Skeletal muscle cell (primary cell): ENCODE data around the gene MOGAT3.
A peak's percentile ranks its signal among the peaks of the same experiment; 100 is the strongest.
"Not testable (repeated sequence)": the region's sequence is repeated elsewhere in the genome, so short reads cannot be mapped to it uniquely, and the experiment has no call there.

Experiments
- DNase-seq: peaks from one replicate; pipeline ENCODE4 v3.0.0-alpha.2; 2010; ENCODE audit warnings: low read depth
- H3K4me3 ChIP-seq: 2 replicates; pipeline ENCODE4 v1.5.1; 2011; ENCODE audit warnings: low read depth, mild to moderate bottlenecking, control low read depth, low read length, moderate library complexity

The MOGAT3 gene

DNA sequence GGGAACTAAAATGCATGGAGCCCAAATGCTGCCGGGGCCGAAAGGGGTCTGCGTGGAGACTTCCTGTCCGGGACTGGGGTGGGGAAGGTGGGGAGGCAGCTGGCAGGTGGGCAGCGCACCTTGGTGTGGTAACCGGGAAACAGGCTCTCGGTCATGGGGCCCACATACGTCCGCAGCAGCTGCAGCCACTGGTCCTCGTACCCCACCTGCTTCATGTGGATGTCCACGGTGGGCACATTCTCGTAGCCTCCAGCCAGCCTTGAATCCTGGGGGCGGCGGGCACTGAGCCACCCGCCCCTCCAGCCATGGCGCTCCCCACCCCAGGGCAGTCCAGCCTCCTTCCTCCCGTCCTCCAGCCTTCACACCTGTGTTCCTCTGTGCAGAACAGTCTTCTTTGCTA is 6.6 kb upstream of the MOGAT3 start:
- no peak overlapping the region for H3K4me3 ChIP-seq
- DNase-seq: no peak

DNA sequence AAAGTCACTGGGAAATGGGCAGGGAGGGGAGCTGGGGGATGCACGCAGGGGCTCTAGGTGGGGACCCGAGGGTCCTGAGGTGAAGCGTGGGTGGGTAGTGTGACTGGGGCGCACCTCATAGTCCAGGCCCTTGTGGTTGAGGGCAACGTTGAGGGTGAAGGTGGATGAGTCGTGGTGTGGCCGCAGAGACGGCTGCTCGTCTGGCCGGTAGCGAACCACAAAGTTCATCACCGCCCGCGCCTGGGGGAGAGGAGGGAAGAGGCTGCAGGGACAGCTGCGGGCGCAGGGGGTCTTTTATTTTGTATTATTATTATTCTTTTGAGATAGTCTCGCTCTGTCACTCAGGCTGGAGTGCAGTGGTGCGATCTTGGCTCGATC is 5.8 kb upstream of the MOGAT3 start:
- DNase-seq: no peak

DNA sequence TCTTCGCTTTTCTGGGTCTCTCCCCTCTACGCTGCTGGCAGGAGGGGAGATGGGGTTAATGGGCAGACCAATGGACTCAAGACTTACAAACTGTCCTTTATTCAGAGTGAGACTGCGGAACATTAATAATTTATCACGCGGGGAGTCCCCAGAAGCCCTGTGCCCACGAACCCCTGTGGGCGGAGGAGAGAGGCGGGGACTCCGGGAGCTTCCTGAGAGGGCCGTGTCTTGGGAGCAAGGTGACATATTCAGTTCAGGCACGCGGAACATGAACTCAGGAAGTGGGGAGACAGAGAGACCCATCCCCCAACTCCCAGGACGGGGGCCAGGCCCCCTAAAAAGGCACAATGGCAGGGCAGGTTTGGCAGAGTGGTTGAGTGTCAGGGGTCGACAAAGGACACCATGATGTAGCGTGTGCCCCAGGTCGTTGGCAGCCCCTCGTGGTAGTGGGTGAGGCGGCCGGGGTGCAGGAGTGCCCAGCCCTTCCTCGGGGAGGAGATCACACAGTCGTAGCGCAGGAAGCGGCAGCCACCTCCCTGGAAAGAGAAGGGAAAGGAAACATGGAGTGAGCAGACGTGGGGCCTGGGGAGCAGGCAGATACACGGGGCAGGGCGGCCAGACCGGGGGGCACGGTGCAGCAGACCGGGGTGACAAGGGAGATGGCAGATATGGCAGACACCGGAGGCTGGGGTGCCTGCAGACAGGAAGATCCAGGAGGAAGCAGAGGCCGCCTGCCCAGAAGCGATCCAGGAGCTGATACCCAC is 5.2 kb upstream of the MOGAT3 start:
- no peak for DNase-seq

More for the DNA sequence above, 5.8 kb upstream of the MOGAT3 start:
- H3K4me3 ChIP-seq: no peak overlapping the region

GRCh38 chr7:101203740-101204738 is 3.2 kb upstream of the MOGAT3 start:
- H3K4me3 ChIP-seq, DNase-seq: not testable (repeated sequence)

More for the DNA sequence above, 5.2 kb upstream of the MOGAT3 start:
- H3K4me3 ChIP-seq: no peak overlapping the region

DNA sequence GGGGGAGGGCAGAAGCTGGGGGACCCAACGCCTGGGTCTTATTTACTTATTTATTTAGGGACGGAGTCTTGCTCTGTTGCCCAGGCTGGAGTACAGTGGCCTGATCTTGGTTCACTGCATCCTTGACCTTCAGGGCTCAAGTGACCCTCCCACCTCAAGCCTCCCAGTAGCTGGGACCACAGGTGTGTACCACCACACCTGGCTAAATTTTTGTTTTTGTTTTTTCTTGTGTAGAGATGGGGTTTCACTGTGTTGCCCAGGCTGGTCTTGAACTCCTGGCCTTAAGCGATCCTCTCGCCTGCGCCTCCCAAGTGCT is 1.7 kb upstream of the MOGAT3 start:
- no peak overlapping the region for H3K4me3 ChIP-seq
- no peak for DNase-seq

DNA sequence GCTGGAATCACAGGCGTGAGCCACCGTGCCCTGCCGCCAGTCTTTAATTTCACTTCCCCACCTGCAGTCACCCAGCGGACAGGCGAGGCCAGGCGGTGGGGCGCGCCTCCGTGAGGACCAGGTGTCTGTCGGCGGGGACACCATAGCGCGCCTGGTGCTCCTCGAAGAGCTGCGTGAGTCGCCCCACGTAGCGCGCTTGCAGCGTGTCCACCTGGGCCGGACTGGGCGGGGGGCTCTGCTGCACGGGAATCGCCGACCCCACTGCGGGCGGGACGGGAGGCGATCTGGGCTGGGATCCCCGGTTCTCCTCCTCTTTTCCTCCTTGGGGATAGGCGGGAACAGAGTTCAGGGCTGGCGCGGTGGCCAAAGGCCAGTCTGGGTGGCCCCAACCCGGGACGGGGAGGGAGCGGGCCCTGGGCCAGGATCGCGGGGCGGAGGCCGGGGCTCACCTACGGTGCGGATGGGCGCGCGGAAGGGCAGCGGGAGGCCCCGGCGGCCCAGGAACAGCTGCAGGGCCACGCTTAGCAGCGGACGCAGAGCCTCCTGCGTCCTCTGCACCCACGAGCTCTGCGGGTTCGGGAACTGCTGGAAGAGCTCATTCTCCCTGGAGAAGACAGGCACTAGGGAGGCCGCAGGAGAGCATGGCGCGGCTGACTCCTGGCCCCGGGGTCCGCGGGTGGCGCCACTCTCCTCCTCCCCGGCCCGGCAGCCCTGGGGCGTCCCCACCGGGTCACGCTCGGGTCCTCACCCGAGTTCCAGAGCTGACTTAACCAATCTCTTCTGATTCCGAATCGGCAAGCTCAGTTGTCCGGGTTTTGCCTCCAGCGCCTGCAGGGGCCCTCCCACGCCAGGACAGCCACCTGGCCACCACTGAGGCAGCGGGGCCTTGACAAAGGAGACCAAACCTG is 1.1 kb upstream of the MOGAT3 start:
- no peak for DNase-seq
- H3K4me3 ChIP-seq: peak overlapping the region; percentile 7

DNA sequence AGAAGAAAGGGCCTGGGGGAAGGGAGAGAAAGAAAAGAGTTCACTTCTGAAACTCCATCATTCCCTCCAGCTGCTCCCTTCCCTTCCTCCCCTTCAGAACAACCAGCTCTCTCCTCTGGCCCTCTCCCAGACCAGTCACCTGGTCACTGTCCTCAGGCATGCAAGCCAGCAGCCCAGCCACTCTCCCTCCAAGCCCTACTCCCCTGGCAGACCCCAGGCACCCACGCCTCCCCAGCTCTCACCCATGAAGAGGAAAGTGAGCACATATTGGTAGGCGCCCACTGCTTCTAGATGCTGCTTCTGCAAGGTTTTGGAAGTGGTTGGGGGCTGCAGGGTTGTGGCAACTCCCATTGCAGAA is 353 bp downstream of the MOGAT3 start:
- DNase-seq: no peak
- H3K4me3 ChIP-seq: no peak overlapping the region

GRCh38 chr7:101199522-101199921 is 1.3 kb downstream of the MOGAT3 start:
- H3K4me3 ChIP-seq, DNase-seq: not testable (repeated sequence)

GRCh38 chr7:101198476-101198875 is 2.4 kb downstream of the MOGAT3 start:
- DNase-seq: no peak
- H3K4me3 ChIP-seq: no peak overlapping the region

- no peak for DNase-seq
- no peak overlapping the region for H3K4me3 ChIP-seq
Measured at GRCh38 chr7:101197991-101198390, 2.8 kb downstream of the MOGAT3 start.

DNA sequence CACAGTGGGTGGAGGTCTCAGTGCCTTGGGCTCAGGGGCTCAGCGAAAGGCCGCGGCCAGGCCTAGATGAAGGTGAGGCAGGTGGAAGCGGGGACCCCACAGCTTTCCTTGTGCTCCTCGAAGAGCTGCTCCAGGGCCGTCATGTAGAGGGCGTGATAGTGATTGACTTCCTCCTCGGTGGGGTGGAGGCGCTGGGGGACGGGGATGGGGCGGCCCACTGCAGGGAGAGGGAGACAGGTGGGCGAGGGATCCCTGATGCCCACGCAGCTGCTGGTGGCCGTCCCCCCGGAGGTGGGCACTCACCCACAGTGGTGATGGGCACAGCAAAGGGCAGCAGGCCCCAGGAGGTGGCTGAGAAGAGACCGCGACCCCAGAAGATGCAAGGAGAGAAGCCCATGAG is 5.0 kb downstream of the MOGAT3 start:
- no peak overlapping the region for H3K4me3 ChIP-seq
- DNase-seq: no peak

GRCh38 chr7:101189109-101189508 is 11.7 kb downstream of the MOGAT3 start:
- no peak for DNase-seq
- H3K4me3 ChIP-seq: no peak overlapping the region

GRCh38 chr7:101186844-101187428 is 13.9 kb downstream of the MOGAT3 start:
- no peak for DNase-seq
- H3K4me3 ChIP-seq: no peak overlapping the region

DNA sequence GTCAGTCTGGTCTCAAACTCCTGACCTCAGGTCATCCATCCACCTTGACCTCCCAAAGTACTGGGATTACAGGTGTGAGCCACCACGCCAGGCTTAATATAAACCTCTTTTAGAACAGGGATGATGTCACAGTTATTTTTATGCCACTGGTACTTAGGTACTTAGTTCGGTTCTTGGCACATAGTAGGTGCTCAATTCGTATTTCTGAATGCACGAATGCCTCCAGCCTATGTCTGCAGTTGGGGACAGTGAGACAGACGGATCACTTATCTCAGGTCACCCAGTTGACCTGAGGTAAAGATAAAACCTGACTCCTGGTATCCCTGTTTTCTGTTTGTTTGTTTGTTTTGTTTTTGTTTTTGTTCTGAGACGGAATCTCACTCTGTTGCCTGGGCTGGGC is 14.6 kb downstream of the MOGAT3 start:
- DNase-seq: no peak
- no peak overlapping the region for H3K4me3 ChIP-seq

DNA sequence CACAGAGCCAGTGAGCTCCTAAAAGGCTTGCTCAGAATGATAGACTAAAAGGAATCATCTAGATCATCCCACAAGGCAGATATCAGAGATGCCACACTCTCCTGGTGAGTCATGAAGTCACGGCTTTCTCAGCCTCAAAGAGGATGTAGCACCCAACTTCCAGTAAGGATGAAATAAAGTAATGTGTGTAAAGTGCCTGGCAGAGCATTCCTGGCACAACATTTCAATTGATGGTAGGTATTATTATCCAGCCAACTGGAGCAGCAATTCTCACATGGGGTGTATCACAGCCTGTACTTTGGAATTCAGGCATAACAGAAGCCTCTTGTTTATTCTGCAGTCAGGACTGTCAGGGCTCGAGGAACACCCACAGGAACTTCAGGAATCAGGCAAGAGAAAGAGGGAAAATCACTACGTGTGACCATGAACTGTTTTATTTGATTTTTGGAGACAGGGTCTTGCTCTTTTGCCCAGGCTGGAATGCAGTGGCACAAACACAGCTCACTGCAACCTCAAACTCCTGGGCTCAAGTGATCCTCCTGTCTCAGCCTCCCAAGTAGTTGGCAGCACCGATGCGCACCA is 15.5 kb downstream of the MOGAT3 start:
- no peak overlapping the region for H3K4me3 ChIP-seq
- DNase-seq: no peak

DNA sequence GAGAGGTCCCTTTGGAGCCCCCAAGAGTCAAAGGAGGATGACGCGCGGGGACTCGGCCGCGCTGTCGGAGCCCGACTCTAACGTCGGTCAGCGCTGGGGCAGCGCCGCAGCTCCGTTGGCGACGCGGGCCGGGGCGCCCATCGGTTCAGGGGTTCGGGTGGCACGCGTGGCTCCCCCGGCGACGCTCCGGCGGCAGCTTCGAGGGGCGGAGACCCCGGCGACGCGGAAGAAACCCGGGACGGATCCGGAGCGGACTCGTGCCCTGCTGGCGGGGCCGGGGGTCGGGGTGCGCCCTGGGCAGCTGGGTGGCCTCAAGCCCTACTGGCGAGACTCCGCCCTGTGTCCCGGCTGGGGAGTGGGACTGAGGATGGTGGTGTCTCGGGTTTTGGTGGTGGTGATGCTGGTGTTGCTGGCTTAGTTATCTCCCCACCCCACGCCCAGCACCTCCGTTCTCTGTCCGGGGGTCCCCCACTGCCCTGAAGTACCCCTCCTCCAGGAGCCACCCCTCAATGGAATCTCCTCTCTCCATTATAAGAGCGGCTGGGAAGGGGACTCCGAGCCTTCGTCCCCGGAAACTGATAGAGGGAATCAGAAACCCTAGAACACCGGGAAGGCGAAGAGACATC is 20.6 kb downstream of the MOGAT3 start, which contains the start of gene NAT16:
TSS of gene NAT16 (minus strand) at position 164 of the 626 bp plus-strand sequence. CDS start 5,486 bp downstream, outside the sequence.
- no peak for DNase-seq
- H3K4me3 ChIP-seq: no peak within 1 kb of the TSS

- DNase-seq: no peak
- H3K4me3 ChIP-seq: no peak overlapping the region
Measured at GRCh38 chr7:101179713-101180112, 21.1 kb downstream of the MOGAT3 start.

DNA sequence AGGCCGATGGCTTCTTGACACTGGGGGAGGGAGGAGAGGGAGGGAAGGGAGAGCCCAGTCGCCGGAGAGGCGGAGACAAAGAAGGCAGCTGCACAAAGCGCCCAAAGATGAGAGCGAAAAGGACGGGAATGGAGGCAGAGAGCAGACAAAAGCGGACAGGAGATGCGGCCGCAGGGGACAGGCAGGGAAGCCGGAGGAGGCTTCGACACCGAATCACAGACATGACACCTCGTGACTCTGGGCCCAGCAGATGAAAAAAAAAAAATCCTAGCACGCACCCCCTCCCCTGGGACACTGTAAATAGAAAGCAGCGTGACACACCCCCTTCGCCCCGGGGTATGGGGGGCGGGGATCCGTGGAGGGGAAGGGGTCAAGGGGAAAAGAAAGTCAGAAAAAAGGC is 21.7 kb downstream of the MOGAT3 start:
- no peak overlapping the region for H3K4me3 ChIP-seq
- no peak for DNase-seq
